Adrenal gland (tissue), 5 donors: ENCODE data around the gene ERGIC3.

Source experiments
- POLR2A ChIP-seq, 2 donors: fragments of 450-650 bp; IDR thresholded peaks; one replicate each; pipeline ENCODE4 v1.6.1; 2017; ENCODE audit warnings: antibody characterized with exemption in 2 of 2, mild to moderate bottlenecking in 2 of 2, moderate library complexity in 1 of 2
- TF ChIP-seq, protein P1 (sequence below), 6 experiments: fragments of 450-650 bp in 4 of 6; fragments of 200-600 bp in 2 of 6; sonication (generic) in 1 of 6; IDR thresholded peaks; 1 replicate in 5 of 6; 2 replicates in 1 of 6; pipeline versions ENCODE4 v1.5.1 to v1.8.0; 2016 to 2021; ENCODE audit warnings: antibody characterized with exemption in 6 of 6, mild to moderate bottlenecking in 2 of 6, moderate library complexity in 1 of 6
- donor health status: DM: no; HTN: no; CAD: no.

GRCh38 chr20:35576816-35577215 lies 34.9 kb downstream of the ERGIC3 start:
- TF ChIP-seq, protein P1, sequence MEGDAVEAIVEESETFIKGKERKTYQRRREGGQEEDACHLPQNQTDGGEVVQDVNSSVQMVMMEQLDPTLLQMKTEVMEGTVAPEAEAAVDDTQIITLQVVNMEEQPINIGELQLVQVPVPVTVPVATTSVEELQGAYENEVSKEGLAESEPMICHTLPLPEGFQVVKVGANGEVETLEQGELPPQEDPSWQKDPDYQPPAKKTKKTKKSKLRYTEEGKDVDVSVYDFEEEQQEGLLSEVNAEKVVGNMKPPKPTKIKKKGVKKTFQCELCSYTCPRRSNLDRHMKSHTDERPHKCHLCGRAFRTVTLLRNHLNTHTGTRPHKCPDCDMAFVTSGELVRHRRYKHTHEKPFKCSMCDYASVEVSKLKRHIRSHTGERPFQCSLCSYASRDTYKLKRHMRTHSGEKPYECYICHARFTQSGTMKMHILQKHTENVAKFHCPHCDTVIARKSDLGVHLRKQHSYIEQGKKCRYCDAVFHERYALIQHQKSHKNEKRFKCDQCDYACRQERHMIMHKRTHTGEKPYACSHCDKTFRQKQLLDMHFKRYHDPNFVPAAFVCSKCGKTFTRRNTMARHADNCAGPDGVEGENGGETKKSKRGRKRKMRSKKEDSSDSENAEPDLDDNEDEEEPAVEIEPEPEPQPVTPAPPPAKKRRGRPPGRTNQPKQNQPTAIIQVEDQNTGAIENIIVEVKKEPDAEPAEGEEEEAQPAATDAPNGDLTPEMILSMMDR (IDR thresholded peaks at IDR 0.05), result no peak
- no peak for TF ChIP-seq POLR2A (IDR thresholded peaks at IDR 0.05)
